Activated T-cell treated with anti-CD3 and anti-CD28 coated beads, Interleukin-2, amount 50 U/mL, for 1 hour (primary cell): ENCODE measurements around the gene FGD4.

Experiments used
- DNase-seq: peaks from one replicate; pipeline ENCODE4 v3.0.0-alpha.2; 2020

FGD4 gene

GRCh38 chr12:32399370-32400113 lies at the start of gene FGD4:
Gene FGD4, plus strand, starts transcription at chr12:32399558.
- DNase-seq = peak; percentile 36

- DNase-seq = no peak
These were observed 45.8 kb upstream of the FGD4 start for GRCh38 chr12:32353540-32353939.

- no peak for DNase-seq
These were observed 41.6 kb upstream of the FGD4 start for GRCh38 chr12:32357601-32358249.

- no peak for DNase-seq
These were observed 38.4 kb upstream of the FGD4 start for GRCh38 chr12:32360956-32361355.

- no peak for DNase-seq
These were observed 36.5 kb upstream of the FGD4 start for GRCh38 chr12:32362892-32363291.

- DNase-seq = no peak
These were observed 33.8 kb upstream of the FGD4 start for GRCh38 chr12:32365473-32366064.

GRCh38 chr12:32366714-32367113 lies 32.6 kb upstream of the FGD4 start:
- no peak for DNase-seq

- no peak for DNase-seq
These were observed 32.0 kb upstream of the FGD4 start for GRCh38 chr12:32367381-32367780.

- no peak for DNase-seq
These were observed 30.2 kb upstream of the FGD4 start for GRCh38 chr12:32369202-32369601.

- DNase-seq = no peak
These were observed 21.9 kb upstream of the FGD4 start for GRCh38 chr12:32377344-32378055.

GRCh38 chr12:32379213-32379612 lies 20.1 kb upstream of the FGD4 start:
- no peak for DNase-seq

- DNase-seq = no peak
These were observed 19.7 kb upstream of the FGD4 start for GRCh38 chr12:32379667-32380066.

- DNase-seq = no peak
These were observed 17.1 kb upstream of the FGD4 start for GRCh38 chr12:32382226-32382625.

GRCh38 chr12:32390572-32391219 lies 8.7 kb upstream of the FGD4 start:
- DNase-seq = no peak

GRCh38 chr12:32395026-32395425 lies 4.3 kb upstream of the FGD4 start:
- DNase-seq = no peak

- DNase-seq = no peak
These were observed 1.7 kb upstream of the FGD4 start for GRCh38 chr12:32397696-32398095.

GRCh38 chr12:32398181-32398580 lies 1.2 kb upstream of the FGD4 start:
- DNase-seq = no peak

GRCh38 chr12:32398816-32399369 lies 465 bp upstream of the FGD4 start:
- no peak for DNase-seq

- no peak for DNase-seq
These were observed 835 bp downstream of the FGD4 start for GRCh38 chr12:32400114-32400672.

- no peak for DNase-seq
These were observed 1.5 kb downstream of the FGD4 start for GRCh38 chr12:32400866-32401265.

- no peak for DNase-seq
These were observed 2.8 kb downstream of the FGD4 start for GRCh38 chr12:32402170-32402569.

- no peak for DNase-seq
These were observed 3.6 kb downstream of the FGD4 start for GRCh38 chr12:32402946-32403345.
